ENCODE measurements around the gene CILP2. TPM values are rescaled to one million over a fixed set of nuclear protein-coding genes. Genes with fewer than 3 reads are reported as not detected.

Gene CILP2
- total RNA-seq, 1 donor from 2014 or later: 0.82 TPM

DNA sequence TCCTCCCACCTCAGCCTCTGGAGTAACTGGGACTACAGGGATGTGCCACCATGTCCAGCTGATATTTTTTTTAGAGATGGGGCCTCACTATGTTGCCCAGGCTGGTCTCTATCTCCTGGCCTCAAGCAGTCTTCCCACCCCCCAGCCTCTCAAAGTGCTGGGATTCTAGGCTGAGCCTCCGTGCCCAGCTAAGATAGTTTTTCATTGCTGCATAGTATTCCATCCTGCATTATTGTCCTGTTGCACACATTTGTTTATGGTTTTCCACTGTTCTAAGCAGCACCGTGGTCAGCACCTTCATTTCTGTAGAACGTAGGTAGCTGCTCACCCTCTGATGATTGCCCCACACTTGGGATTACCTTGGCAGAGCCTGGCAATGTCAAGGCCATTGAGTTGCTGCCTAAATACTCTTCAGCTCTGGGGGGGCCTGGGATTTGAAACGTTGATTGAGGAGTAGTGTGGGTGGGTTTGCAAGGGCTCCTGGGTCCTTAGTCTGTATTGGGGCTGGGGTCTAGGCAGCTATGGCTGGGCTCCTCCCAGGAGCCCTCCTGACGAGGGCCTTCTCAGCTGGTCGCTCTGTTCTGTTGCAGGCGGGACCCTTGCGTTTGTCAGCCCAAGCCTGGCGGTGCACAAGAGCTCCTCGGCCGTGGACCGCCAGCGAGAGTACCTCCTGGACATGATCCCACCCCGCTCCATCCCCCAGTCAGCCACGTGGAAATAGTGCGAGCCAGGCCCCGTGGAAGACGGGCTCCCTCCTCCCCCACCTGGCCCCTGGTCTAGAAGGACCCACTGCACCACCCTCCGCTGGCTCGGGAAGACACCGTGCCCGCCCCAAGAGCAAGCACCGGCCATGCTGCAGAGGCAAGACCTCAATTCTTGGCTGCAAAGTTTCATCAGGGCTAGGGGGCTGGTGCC, 33.1 kb upstream of the CILP2 start:
- DNase-seq (ENCODE audit: low spot score in 2 of 2): no peak
- FAIRE-seq: no peak

DNA sequence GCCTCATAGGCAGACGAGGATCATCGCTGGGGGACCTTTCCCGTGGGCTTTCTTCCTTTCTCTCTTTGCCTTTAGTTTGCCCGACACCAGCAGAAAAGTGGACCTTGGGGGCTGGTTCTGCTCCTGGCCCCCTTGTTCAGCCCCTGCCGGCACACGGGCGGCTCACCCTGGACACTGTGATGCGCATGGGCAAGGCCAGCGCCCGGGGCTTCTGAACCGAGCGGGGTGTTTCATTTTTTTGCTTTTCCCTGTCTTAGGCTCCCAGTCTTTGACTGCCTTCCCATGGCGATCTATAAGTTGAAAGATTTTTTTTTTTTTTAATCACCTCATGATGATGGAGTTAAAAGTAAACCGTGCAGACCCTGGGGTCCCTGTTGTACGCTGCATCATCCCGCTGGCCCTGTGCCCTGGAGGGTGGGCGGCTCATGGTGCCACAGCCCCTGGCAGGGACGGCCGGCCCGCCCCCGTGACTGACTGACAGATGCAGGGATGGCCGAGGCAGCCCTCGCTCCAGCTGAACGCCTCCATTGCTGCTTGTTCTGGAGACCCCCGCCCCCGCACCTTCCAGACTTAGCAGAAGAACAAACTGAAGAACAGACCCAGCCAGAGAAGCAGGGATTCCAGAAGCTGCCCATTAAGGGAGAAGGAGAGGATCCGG, 32.3 kb upstream of the CILP2 start:
- FAIRE-seq (no peak), DNase-seq (ENCODE audit: low spot score in 2 of 2) (no peak)

DNA sequence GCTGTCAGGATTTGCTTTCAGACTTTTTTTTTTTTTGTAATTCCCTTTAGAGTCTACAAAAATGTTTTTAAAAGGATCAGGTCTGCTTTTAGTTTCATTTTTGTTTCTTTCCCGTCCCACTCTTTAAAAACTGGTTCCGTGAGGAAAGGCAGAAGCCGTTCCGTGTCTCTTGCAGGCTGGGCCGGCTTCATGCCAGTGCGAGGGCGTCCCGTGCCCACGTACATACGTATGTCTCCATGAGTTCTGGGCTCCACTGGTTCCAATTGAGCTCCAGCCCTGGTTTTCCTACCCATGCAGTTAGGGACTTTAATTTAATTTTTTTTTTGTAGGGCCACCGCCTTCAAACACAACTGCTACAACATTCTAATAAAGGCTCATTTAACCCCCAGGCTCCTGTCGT, 31.5 kb upstream of the CILP2 start:
- FAIRE-seq: no peak
- DNase-seq (ENCODE audit: low spot score in 2 of 2): no peak

- FAIRE-seq: no peak
- DNase-seq (ENCODE audit: low spot score in 2 of 2): no peak
These were observed 30.7 kb upstream of the CILP2 start for GRCh38 chr19:19507354-19507753.

DNA sequence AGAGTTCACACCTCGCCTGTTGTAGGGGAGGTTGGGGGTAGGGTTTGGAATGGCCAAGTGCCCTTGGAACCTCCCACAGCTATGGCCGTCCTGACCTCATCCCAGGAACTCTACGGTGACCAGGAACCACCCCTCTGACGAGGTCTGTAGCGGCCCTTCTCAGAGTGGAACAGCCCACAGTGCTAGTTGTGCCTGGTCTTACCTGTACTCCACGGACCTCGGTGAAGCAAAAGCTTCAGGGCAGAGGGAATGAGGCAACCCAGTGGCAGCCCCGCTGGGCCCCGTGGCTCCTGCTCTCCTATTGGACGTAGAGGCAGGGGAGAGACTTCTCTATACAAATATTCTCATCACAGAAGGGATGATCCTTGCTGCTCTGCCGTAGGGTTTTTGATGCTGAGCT, 29.8 kb upstream of the CILP2 start:
- FAIRE-seq: no peak
- DNase-seq (ENCODE audit: low spot score in 2 of 2): no peak

DNA sequence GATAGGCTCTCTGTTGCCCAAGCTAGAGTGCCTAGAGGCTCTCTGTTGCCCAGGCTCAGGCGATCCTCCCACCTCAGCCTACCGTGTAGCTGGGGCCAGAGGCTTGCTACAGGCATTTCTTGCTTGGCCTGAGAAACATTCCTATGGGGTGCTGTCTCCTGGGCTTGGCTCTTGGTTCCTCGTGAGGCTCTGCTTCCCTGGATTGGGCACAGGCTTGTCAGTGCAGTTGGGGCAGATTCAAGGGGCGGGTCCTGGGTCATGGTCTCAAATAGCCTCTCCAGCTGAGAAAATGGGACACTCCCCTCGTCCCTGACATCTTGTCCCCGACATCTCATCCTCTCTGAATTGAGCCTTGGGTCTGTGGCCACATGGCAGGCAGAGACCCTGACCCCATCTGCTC, 27.6 kb upstream of the CILP2 start:
- no peak for FAIRE-seq
- DNase-seq (ENCODE audit: low spot score in 2 of 2): no peak

DNA sequence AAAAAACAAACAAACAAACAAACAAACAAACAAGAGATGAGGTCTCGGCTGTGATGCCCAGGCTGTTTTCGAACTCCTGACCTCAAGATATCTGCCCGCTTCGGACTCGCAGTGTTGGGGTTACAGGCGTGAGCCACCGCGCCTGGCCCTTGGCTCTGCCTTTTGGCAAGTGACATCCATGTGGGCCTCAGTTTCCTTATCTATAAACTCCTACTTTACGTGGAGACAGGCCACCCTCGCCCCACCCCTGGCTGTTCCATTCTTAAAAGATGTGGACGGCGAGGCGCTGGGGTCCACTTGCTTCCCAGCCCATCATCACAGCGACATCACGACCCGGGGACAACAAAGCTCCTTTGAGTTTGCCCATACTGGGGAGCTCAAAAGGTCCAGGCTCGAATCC, 24.4 kb upstream of the CILP2 start:
- FAIRE-seq: no peak

DNA sequence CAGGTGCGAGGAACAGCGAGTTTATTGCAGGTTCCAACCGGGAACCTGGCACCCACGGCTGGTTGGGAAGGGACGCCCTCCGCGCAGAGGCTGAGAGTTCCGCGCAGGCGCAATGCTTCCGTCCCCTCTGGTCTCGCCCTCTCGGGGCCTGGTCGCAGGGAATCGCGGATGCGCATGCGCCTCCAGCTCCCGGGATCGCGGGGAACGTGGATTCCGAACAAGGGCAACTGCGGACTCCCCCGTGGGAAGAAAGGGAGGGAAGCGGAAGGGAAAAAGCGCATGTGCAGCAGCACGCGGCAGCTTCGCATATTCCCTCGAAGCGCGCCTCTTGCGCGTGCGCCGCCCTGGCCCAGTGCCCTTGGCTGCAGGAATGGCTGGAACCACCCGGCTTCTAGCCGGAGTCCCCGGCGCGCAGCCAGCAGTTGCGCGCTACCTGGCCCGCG, 23.8 kb upstream of the CILP2 start:
- FAIRE-seq: no peak
- DNase-seq (ENCODE audit: low spot score in 2 of 2): no peak

More for the DNA sequence above, 24.4 kb upstream of the CILP2 start:
- DNase-seq (ENCODE audit: low spot score in 2 of 2): no peak

GRCh38 chr19:19514881-19515641, 23.0 kb upstream of the CILP2 start, which contains the start of gene TSSK6:
Gene TSSK6, minus strand, starts transcription at chr19:19515548. Its CDS starts 121 bp downstream, at chr19:19515427.
- no peak for DNase-seq (ENCODE audit: low spot score in 2 of 2)
- FAIRE-seq: no peak

DNA sequence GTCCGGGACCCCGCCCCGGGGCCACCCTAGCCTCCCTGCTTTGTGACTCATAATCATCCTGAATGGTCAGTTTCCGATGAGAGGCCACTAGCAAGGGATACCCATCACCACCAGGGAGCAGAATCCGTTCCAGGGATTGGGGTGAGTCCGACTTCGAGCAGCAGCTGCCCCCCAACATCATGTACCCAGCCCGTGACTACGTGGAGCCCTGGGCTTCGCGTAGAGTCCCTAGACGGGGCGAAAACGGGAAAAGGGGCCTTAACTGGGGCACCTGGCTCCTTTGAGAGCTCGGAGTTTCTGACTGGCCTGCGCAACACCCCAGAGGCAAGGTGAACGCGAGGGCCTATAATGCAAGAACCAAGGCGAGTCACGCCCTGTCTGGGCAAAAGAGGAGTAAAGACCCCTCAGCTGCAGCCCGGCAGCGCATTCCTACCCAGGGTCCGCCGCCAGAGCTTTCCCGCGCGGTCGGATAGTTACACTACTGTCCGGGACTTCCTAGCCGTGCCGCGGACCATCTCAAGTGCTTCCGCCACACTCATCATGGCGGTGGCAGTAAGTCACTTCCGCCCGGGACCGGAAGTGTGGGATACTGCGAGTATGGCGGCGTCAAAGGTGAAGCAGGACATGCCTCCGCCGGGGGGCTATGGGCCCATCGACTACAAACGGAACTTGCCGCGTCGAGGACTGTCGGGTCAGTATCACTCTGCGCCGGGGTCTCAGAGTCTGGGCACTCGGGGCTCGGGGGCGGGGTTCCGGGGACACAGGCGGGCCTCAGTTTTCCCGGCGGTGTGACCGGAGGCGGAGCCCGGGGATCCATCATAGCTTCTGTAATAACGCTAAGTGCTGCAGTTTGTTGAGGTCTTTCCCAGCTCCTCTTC, 22.2 kb upstream of the CILP2 start, which contains the start of gene NDUFA13:
TSS of gene NDUFA13 (plus strand) at position 584 of the 878 bp plus-strand sequence. CDS start at position 598, 14 bp downstream.
- no peak for FAIRE-seq
- peak; percentile 92 to 93 for DNase-seq (ENCODE audit: low spot score in 2 of 2)

DNA sequence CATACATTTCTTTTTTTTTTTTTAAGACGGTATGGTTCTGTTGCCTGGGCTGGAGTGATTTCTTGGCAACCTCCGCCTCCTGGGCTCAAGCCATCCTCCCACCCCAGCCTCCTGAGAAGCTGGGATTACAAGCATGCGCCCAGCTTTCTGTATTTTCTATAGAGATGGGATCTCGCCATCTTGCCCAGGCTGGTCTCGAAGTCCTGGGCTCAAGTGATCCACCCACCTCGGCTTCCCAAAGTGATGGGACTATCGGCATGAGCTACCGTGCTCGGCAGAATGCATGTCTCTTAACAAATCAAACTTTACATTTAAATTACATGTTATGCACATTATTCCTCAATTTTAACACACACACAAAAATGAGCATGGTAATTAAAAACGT, 20.8 kb upstream of the CILP2 start:
- DNase-seq (ENCODE audit: low spot score in 2 of 2) (no peak), FAIRE-seq (no peak)

DNA sequence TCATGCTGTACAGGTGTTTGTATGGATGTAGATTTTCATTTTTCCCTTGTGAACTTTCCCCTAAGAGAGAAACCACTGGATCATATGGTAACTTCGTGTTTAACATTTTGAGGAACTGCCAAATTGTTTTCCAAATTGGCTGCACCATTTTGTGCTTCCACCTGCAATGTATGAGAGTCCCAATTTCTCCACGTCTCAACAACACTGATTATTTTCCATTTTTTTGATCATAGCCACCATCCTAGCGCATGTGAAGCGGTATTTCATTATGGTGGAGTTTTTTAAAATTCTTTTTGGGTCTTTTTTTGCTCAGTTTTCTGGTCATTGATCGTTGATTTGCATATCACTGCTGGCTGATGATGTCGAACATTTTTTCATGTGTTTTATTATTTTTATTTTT, 17.1 kb upstream of the CILP2 start:
- FAIRE-seq (no peak), DNase-seq (ENCODE audit: low spot score in 2 of 2) (no peak)

GRCh38 chr19:19523177-19523576, 14.9 kb upstream of the CILP2 start:
- FAIRE-seq (no peak), DNase-seq (ENCODE audit: low spot score in 2 of 2) (no peak)

DNA sequence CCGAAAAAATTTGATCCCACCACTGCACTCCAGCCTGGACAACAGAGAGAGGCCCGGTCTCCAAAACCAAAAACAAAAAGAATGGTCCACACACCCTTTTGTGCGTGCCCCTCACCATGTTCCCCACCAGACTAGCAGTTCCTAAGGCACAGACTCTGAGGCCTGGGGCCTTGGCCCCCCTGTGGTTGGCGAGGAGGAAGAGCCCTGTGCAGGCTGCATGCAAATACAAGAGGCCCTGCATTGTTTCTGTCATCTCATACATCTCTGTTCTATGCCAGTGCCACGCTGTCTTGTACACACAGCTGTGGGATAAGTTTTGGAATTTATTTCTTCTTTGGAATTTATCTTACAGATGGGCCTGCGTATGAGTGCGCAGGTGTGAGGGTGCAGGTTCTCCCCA, 14.0 kb upstream of the CILP2 start:
- no peak for FAIRE-seq
- no peak for DNase-seq (ENCODE audit: low spot score in 2 of 2)

DNA sequence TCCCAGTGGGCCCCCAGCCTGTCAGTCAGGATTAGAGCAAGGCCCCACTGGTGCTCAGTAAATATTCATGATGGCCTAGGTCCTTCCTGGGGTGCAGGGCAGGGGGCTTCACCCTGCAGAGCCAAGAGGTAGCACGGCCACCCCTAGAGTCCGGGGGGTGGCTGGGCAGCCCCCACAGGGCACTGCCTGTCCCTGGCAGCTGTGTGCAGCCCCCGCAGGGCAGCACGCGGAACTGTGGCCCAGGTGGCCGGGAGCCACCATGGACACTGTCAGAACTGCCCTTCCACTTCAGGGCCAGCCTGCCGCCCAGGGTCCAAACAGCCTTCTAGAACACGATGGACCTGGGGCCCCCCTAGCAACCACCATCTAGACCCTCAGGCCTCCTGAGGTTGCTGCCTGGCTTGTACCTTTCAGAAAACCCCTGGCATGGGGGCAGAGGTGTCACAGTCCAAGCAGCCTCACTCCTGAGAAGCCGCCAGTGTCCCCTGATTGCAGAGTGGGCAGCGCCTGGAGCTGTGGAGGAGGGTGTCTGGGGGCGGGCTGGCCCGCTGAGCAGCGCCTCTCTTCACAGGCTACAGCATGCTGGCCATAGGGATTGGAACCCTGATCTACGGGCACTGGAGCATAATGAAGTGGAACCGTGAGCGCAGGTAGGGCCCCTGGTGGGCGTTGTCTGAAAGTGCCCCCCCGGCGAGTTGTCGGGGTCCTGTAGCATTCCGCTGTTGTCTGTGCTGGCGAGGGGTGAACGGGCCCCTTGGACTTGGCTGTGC, 12.3 kb upstream of the CILP2 start:
- no peak for FAIRE-seq
- DNase-seq (ENCODE audit: low spot score in 2 of 2): no peak

- FAIRE-seq: no peak
These were observed 11.3 kb upstream of the CILP2 start for GRCh38 chr19:19526581-19527370.

GRCh38 chr19:19527371-19527656, 10.8 kb upstream of the CILP2 start:
- DNase-seq (ENCODE audit: low spot score in 2 of 2) (no peak), FAIRE-seq (no peak)

More at GRCh38 chr19:19526581-19527370, 11.3 kb upstream of the CILP2 start:
- DNase-seq (ENCODE audit: low spot score in 2 of 2): no peak

All from frontal cortex (tissue), 4 donors.